SK-N-MC (cell line): Measurements from ENCODE around the gene SCNN1A.

Experiments used
- EZH2 ChIP-seq: fragments of 200-600 bp; sonication (generic); IDR thresholded peaks from one replicate; pipeline ENCODE4 v1.6.1; 2017; ENCODE audit warnings: antibody characterized with exemption
- POLR2AphosphoS5 ChIP-seq: IDR thresholded peaks from 2 replicates; pipeline ENCODE4 v1.6.1; 2012; ENCODE audit warnings: mild to moderate bottlenecking, low read depth, low read length, borderline replicate concordance

DNA sequence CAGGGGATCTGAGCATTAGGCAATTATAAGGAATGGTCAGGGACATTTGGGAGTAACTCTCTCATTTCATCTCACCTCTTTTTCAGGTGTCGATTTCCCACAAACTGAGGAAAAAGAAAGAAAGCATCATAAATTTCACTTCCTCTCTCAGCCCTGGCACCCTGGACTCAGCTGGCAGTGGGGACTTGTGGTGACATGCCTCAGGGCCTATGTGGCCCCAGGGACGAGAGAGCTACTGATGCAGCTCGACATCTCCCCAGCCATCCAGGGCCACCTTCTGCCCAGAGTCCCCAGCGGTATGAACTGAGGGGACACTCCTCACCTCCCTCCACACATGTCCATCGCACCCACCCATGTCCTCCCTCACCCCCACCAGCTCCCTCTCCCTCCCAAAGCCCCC, 45.2 kb downstream of the SCNN1A start:
- TF ChIP-seq EZH2, result no peak
- TF ChIP-seq POLR2AphosphoS5, result no peak
